ENCODE measurements around the gene GPD2.

The GPD2 gene

DNA sequence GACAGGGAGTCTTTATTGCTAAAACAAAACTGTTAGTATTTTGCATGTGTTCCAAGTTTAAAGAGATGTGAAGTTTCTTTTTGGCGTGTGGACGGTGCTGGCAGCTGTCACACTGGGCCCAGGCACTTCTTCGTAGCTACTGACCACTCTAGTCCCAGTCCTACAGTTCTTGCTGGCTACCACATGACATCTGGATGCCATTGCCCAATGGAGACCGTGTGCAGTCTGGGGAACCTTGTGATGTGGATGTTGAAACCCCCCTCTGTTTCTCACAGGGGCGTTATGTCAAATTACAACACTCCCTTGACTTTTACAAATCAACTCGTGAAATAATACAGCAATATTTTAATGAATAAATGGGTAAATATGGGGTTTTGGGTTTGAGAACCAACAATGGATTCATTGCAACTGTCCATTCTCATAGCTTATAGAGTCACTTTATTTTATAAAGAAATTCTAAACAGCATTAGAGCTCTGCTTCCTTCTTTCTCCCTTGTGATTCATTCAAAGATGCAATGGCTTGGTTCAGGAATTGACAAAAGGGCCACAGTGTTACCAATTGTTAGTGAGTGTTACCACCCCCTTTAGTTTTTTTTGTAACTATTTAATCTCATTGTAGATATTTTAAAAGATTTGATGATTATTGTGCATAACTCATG, 1.2 kb downstream of the GPD2 start:
- no peak for DNase-seq

DNA sequence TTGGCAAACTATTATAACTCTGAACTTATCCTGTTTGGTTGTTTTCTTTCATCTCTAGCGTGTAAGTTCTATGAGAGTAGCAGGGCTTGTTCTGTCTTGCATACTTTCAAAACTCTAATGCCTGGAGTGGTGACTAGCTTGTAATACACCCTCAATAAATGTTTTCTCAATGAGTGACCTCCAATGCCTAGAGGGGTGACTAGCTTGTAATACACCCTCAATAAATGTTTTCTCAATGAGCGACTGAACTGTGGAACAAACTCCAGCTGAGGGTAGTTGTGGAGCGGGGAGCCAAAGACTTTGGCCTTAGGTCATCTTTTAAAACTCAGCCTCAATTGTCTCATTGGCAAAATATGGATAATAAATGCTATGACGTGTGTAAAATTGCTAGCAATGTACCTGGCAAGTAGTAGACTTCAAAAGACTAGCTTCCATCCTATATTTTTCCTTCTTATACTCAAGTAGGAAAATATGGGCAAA, 1.8 kb downstream of the GPD2 start:
- DNase-seq: no peak

DNA sequence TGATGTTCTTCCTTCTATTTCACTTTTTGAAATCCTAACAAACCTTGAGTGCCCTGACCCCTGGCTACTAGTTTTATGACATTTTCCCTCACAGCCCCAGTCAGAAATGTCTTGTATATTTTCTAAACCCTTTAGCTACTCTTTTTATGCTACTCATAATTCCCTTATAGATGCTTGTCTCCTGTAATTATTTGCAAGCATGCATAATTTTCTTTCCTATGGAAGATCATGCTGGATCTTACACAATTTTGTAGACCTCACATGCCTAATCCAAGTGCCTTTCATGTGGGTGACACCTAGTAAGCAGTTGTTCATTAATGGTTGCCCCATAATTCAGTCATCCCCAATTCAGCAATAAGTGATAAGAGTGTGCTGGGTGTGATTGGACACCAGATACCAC, 6.9 kb downstream of the GPD2 start:
- DNase-seq: no peak

DNA sequence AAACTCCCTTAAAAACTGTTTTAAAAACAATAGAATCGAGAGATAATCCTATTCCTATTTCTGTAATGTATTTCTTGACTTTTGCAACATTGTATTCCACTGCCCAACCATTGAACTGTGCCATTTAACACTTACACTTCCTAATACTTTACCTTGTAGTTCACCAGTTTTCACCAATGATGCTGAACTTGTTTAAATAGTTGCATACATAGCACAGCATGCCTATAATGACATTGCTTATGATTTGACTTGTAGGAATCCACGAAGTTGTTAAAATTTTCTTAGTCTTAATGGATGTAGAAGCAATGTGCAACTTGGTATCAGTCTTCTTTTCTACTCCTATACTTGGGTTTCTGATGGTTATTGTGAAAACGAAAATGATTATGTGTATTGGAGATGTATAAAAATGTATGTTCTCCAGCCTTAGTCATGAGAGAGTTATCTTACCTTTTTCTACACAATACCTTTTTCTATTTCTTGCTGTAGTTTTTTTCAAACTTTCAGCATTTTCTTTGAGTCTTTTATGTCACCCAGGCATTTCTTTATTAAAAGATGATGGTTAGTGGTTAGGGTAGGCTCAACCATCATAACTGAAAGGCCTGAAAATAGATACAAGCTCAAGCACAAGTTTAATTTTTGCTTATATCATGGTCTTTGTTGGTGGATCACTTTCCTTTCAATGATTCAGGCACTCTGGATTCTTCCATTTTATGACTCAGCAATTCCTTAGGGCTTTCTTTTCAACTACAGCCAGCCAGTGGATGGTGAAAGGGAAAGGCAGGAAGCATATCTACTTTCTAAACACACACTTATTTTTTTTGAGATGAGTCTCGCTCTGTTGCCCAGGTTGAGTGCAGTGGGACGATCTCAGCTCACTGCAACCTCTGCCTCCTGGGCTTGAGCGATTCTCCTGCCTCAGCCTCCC, 9.4 kb downstream of the GPD2 start:
- no peak for DNase-seq

DNA sequence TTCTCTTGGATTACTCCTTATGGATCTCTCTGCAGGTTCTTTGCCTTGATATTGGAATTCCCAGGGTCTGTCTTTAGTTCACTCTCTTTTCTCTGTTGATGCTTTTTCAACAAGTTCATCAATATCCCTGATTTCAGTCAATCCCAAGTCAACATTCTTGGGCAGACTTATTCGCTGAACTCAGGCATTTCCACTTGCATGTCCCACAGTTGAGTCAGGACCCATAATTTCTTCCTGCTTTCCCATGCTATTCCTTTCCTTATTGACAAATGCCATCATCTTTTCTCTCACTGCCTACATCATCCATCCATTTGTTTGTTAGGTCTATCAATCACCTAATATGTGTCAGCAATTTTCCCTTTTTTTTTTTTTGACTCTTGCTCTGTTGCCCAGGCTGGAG, 11.6 kb downstream of the GPD2 start:
- DNase-seq: no peak

DNA sequence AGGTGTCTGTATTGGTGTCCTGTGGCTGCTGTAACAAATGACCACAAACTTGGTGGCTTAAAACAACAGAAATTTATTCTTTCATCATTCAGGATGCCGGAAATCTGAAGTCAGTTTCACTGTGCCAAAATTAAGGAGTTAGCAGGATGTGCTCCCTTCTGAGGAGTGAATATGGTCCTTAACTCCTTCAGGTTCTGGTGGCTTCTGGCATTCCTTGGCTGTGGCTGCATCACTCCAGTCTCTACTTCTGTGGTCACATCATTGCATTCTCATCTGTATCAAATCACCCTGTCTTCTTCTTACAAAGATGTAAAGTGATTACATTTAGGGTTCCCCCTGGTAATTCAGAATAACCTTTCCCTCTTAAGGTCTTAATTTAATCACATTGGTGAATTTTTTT, 12.6 kb downstream of the GPD2 start:
- DNase-seq: no peak

DNA sequence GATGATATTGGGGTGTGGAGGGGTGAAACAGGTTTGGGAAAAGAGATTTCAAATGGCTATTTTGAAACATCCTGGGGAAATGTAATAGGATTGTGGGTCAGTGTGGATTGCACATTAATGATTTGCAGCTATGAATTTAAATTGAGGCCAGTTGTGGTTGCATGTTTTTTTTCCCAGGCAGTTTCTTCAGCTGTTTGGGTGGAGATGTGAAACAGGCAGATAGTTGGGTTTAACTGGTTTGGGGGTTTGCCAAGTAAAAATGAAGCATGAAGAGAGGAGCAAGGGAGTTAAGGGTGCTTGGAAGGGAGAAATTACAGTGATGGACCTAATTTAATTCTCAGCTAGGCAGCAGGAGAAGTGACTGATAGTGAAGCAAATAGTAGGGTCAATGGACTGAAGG, 16.8 kb downstream of the GPD2 start:
- DNase-seq: no peak

DNA sequence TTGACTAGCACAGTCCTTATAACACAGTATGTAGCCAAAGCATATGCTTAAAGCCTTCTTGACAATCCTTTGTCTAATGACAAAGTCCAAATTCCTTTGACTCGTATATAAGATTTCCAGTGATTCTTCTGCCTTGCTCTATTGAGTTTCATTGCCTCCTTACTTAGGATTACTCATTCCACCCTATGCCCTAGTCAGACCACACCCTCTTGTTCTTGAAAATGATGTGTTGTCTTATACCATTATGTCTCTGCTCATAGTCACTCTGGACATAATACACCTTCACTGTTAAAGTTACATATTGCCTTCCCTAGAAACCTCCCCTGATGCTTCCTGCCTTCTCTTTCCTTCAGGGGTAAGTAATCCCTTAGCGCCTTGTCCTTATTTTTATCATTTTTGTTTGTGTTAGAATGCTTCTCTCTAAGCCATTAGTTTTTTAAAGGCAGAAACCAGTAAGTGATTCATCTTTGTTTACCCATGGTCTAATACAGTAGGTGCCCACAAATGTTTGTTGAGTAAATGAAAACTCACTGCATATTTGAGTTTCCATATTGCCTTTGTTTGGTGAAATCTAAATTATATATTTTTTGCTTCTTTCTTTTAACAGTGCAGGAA, 19.3 kb downstream of the GPD2 start:
- no peak for DNase-seq

DNA sequence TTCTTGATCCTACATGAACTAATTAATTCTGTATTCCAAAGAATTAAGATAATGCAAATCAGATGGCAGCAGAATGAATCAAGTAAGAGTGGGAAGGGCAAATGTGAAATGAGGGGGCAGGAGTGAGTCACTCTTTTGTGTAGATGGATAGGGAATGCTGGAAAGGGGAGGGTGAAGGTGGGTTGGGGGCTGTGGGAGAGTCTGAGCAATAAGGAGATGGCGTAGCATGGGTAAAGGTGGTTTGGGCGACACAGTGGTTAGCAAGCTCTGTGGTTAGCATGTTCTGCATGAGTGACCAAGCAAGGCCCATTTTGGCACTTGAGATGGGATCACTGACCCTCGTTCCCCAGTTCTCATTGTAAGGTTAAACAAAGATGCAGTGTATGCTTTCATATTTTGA, 20.4 kb downstream of the GPD2 start:
- no peak for DNase-seq

DNA sequence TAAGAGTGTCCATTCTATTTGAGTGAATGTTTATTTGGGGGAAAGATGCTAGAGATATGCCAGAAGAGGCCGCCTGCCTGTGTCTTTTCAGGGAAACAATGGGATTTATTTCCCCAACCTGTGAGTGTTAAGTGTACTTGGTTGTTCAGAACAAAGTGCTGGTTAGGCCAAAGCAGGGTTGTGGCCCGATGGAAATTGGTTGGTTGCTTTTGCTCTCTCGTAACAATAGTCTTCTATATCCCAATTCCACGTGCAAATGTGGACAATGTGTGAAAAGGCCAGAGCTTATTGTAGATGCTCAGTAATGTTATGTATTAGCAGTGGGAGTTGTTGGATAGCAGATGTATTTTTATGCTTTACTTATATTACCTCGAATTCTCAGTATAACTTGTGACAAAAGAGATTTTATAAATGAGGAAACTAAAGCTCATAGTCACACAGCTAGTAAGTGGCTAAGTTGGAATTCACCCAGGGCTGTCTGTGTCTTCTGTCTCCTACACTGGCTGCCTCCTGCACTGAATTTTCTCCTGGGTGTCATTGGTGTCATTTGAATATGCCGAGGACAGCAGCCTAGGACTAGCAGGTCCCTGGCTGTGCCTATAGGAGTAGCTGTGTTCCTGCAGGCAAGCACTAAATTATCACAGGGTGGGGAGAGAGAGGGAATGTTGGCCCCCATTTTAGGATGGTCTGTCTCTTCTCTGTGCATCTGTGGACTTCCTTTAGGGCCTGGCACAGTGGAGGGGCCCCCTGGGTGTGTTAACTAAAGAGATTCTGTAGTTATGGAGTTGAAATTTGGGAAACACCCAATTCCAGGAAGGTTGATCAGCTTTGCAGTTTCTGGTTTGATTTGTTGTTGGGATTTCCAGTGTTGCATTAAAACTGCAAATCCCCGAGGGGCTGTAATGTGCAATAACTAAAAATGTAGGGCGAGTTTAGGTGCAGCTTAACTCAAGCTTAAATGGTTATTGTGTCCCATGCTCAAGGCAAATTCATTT, 21.6 kb downstream of the GPD2 start:
- DNase-seq: no peak

DNA sequence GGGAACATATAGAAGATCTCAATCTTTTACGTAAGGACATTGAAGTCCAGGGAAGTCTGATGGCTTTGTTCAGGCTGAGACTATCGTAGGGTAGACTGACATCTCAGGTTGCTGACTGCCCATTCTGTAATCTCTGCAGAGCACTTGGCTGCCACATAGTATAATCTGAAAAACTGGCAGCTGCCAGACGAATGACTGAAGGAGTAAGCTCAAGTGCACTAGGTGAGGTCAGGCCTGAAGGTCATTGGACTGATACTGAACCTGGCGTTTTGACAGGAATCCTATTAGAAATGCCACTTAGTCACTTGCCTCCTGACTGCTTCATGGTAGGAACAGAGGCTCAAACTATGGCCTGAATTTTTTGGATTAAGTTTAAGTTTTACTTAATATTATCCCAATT, 23.5 kb downstream of the GPD2 start:
- no peak for DNase-seq

DNA sequence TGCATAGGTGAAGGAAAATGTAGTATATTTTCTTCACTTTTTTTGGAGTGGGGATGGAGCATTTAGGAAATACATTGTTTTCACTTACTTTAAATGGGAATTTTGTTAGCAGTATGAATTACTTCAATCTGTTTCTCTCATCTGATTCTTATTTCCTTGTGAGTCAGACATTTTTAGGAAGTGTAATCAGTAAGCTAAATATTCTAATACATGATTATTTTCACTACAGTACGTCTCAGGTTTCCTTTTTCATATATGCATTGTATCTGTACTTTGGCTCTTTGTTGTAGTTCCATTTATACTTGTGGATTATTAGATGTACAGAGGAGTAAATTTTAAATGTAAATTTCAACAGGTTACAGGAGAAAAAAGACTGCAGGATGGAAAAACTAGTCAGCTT, 27.9 kb downstream of the GPD2 start:
- DNase-seq: no peak

DNA sequence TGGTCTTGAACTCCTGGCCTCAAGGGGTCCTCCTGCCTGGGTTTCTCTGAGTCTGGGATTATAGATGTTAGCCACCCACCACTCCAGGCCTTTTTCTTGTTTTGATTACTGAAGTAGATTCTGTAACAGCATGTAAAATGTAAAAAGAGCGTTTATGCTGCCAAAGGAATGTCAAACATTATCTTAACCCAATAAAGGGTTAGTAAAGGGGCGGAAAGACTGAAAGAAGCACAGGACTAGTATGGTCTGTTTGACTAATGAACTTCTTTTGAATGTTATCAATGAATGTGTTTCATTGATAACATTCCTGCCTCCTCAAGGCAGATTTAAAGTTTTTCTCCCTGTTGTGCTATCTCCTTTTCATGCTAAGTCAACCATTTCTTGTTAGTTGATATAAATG, 29.4 kb downstream of the GPD2 start:
- no peak for DNase-seq

DNA sequence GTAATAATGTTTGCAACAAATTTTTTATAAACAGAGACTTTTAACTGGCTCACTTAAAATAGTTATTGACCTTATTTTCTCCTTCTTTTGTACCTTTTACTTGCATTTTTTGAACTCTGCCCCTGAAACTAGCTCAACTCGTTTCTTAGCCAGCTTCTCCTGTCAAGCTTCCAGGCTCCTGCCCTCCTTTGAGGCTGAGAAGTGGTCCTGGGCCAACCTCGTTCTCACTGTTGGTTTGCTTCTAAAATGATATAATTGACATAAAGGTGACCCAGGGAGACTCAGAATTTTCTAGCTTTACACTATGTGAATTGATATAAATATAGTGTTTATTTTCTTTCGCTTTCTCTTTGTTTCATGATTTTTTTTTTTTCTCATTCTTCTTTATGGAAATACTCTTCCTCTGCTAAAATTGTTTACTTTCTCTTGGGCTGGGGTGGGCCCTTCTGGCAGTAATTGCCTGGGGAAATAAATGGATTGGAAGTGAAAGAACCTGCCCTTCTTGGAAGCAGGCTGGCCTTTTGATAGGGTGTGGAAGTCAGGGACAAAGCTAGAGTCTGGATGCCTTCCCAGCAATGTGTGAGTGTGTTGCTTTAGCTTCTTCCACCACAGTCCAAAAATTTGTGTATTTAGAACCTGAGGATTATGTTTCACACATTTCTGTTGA, 30.7 kb downstream of the GPD2 start:
- DNase-seq: no peak

DNA sequence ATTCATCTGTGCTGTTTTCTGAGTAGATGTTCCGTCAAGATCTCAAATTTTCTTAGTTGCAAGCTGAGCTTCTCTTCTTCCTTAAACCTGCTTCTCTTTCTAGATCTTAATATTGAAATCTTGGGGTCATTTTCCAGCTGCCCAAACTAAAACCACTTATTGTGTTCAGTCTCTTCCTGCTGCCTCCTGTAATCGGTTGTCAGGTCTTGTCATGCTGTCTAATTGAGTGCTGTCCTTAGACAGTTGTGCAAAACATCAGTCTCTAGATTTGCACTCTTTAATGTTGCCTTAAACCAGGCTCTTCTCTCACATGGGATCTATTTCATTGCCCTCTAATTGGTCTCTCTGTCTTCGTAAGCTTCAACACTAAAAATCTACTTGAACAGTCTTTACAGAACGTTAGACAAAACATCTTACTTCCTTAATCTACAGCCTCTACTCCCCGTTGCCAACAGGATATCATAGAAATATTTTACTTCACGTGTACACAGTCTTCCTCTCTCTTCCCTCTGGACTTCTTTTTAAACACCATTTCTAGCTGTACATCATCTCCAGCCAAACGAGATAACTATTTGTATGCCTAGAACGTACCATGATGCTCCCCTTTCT, 34.9 kb downstream of the GPD2 start:
- no peak for DNase-seq

DNA sequence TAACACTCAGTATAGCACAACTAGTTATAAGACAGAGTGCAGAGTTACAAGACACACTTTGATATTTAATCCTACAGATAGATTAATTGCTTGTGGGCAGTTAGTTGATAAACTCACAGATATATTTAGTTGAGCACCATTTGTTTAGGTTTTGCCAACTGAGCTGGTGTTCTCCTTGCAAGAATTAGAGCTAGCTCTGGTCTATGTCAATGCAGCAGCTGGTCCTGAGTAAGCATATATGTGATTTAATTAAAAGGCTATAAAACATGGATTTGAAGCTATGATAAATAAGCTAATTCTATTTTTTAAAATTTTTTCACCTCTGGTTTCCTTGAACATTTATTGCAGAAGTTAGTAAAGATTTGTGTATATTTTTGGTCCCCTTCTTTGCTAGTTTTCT, 35.6 kb downstream of the GPD2 start:
- no peak for DNase-seq

DNA sequence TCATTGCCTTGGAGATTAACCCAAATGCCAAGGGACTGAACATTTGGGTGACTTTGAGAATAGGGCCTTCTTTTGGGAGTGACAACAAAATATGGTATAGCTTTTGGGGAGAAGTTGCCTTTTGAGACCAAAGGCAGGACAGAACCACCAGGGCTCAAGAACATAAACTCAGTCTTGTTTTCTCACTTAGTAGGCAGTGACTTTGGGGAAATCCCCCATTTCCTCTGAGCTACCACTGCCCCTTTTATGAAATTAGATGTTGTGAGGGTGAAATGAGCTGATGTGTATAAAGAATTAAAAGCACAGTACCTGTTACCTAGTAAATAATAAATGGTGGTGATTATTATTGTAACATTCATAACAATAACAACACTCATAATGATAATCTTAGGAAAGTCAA, 36.5 kb downstream of the GPD2 start:
- DNase-seq: no peak

DNA sequence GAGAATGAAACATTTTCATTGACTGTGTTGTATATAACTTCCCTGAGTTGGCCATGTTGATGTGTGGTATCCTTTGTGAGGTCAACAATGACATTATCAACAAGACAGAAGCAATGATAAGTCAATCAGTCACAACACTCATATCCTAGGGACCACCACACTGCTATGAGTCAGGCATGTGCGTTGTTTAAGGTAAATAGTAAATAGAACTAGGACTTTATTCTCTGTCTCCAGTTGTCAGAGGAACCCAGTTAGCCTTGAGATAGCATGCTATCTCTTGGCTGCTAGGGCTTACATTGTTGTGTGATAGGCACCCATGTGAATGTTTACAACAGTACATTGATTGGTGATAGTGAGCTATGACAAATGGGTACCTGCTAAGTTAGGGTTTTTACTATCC, 37.3 kb downstream of the GPD2 start:
- DNase-seq: no peak

DNA sequence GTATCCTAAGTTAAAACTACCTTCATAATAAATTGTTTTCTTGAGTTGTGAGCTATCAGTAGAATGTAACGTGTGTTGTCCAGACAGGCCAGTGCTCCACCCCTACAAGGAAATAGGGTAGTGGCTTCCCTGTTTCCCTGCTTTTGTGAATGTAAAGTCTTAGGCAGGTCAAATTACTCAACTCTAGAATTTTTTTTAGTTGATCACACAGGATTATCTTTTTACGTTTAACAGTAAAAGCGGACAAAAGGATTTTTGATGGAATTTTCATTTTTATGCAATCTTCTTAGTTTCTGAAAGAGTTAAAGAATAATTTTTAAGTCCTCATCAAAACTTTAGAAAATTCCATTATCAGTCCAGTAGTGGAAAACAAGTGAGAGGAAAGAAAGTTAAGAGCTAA, 38.2 kb downstream of the GPD2 start:
- no peak for DNase-seq

DNA sequence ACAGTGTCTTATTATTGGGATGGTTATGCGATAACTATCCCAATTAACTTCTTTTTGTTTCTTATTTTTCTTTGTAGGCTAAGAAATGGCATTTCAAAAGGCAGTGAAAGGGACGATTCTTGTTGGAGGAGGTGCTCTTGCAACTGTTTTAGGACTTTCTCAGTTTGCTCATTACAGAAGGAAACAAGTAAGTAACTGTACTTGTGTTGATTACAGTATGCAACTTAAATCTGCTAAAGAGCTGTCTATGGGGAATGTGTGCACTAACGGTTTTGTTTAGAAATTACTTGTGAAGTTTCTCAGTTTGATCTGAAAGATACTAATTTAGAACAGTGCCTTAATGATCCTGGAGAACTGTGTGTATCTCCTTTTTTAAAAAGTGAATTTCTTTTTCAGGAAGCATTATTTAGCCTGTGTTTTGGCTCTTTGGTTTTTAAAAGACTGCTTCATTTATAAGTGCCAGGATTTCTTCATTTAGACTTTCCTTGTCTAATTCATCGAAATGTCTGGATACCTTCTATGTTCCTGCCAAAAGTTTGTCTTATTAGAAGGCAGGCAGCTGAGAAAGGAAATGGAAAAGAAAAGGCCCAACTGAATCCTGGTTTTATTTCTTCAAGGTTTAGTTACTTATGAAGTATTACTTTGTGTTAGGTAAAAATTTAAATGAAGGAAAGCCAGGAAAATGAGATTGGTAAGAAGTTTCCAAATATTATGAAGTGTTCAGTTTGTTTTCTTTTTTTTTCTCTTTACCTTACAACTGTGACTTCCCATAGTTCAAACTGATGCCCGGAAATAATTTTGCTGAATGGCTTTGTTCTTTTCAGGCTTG, 40.1 kb downstream of the GPD2 start:
- DNase-seq: no peak

DNA sequence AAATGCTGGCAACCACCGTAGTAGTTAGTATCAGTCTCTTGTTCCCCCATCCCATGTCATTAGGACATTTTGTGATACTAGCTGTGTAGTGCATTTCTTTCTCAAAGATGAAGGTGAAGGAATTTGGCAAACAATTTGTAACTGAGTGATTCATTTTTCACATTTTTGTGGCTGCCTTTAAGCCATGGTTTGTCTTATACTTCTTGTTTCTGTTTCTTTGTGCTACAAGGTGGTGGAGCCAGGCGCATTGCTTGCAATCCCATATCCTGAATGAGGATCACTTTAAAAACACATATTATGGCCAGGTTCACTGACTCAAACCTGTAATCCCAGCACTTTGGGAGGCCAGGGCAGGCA, 40.6 kb downstream of the GPD2 start:
- no peak for DNase-seq

Measured in activated naive CD4-positive, alpha-beta T cell treated with anti-CD3 and anti-CD28 coated beads, Interleukin-2, amount 50 U/mL, for 16 hours (primary cell).